H9 (cell line): ENCODE data around the gene PAXX. TPM values are rescaled to one million over a fixed set of nuclear protein-coding genes. Genes with fewer than 3 reads are reported as not detected.

Experiments
- DNase-seq: peaks from one replicate; pipeline ENCODE4 v3.0.0-alpha.2; 2017
- H2AFZ ChIP-seq: one replicate; pipeline ENCODE4 v1.6.1; 2013; ENCODE audit warnings: mild to moderate bottlenecking, low read length, control low read depth, moderate library complexity
- H2AK5ac ChIP-seq: 2 replicates; pipeline ENCODE4 v1.6.1; 2013; ENCODE audit warnings: low read length, control low read depth, mixed read lengths; ENCODE audit not compliant: insufficient read length
- H2BK120ac ChIP-seq: one replicate; pipeline ENCODE4 v1.6.1; 2013; ENCODE audit warnings: low read depth, mild to moderate bottlenecking, low read length, control low read depth, inconsistent platforms; ENCODE audit not compliant: poor library complexity, severe bottlenecking
- H2BK12ac ChIP-seq: 2 replicates; pipeline ENCODE4 v1.6.1; 2013; ENCODE audit warnings: low read length, control low read depth, mixed read lengths, low read depth; ENCODE audit not compliant: insufficient read length
- H2BK15ac ChIP-seq: 2 replicates; pipeline ENCODE4 v1.6.1; 2013; ENCODE audit warnings: low read depth, low read length, control low read depth
- H2BK20ac ChIP-seq: one replicate; pipeline ENCODE4 v1.6.1; 2013; ENCODE audit warnings: low read depth, mild to moderate bottlenecking, low read length, control low read depth, inconsistent platforms; ENCODE audit not compliant: poor library complexity, severe bottlenecking
- H2BK5ac ChIP-seq: 2 replicates; pipeline ENCODE4 v1.6.1; 2013; ENCODE audit warnings: low read length, control low read depth, mixed read lengths; ENCODE audit not compliant: insufficient read length
- H3K14ac ChIP-seq: 2 replicates; pipeline ENCODE4 v1.6.1; 2013; ENCODE audit warnings: low read length, control low read depth; ENCODE audit not compliant: insufficient read depth
- H3K18ac ChIP-seq: 2 replicates; pipeline ENCODE4 v1.6.1; 2013; ENCODE audit warnings: low read depth, mild to moderate bottlenecking, mixed read lengths, low read length, control low read depth; ENCODE audit not compliant: insufficient read length
- H3K23ac ChIP-seq: 2 replicates; pipeline ENCODE4 v1.6.1; 2013; ENCODE audit warnings: low read length, control low read depth, mixed read lengths, low read depth; ENCODE audit not compliant: insufficient read length
- H3K23me2 ChIP-seq: 2 replicates; pipeline ENCODE4 v1.6.1; 2013; ENCODE audit warnings: low read depth, mild to moderate bottlenecking, mixed read lengths, low read length, control low read depth; ENCODE audit not compliant: insufficient read length, poor library complexity, severe bottlenecking
- H3K27ac ChIP-seq: 2 replicates; pipeline ENCODE4 v1.5.1; 2013; ENCODE audit warnings: low read length, control low read depth, mixed read lengths, low read depth; ENCODE audit not compliant: insufficient read length
- H3K27me3 ChIP-seq: 2 replicates; pipeline ENCODE4 v1.6.1; 2013; ENCODE audit warnings: low read length, control low read depth, inconsistent platforms; ENCODE audit not compliant: insufficient read depth
- H3K4ac ChIP-seq: 2 replicates; pipeline ENCODE4 v1.6.1; 2013; ENCODE audit warnings: low read depth, mild to moderate bottlenecking, control low read depth, inconsistent platforms, low read length, moderate library complexity
- H3K4me1 ChIP-seq: 2 replicates; pipeline ENCODE4 v1.6.1; 2013; ENCODE audit warnings: low read length, control low read depth, inconsistent platforms; ENCODE audit not compliant: insufficient read depth
- H3K4me2 ChIP-seq: 2 replicates; pipeline ENCODE4 v1.6.1; 2013; ENCODE audit warnings: low read length, control low read depth, mixed read lengths; ENCODE audit not compliant: insufficient read length, insufficient read depth
- H3K56ac ChIP-seq: 2 replicates; pipeline ENCODE4 v1.6.1; 2013; ENCODE audit warnings: low read depth, mild to moderate bottlenecking, mixed read lengths, low read length, control low read depth; ENCODE audit not compliant: insufficient read length
- H3K79me1 ChIP-seq: 2 replicates; pipeline ENCODE4 v1.6.1; 2013; ENCODE audit warnings: low read depth, mild to moderate bottlenecking, moderate library complexity, low read length, control low read depth, inconsistent platforms; ENCODE audit not compliant: insufficient read depth, poor library complexity, severe bottlenecking
- H3K79me2 ChIP-seq: 2 replicates; pipeline ENCODE4 v1.6.1; 2013; ENCODE audit warnings: low read length, control low read depth, inconsistent platforms; ENCODE audit not compliant: insufficient read depth
- H3K9ac ChIP-seq: 2 replicates; pipeline ENCODE4 v1.6.1; 2013; ENCODE audit warnings: low read length, control low read depth, mixed read lengths; ENCODE audit not compliant: insufficient read length; ENCODE audit errors: extremely low read depth
- H3K9me3 ChIP-seq: one replicate; pipeline ENCODE4 v1.6.1; 2013; ENCODE audit warnings: low read depth, low read length, inconsistent platforms; ENCODE audit not compliant: control insufficient read depth
- H3T11ph ChIP-seq: one replicate; pipeline ENCODE4 v1.6.1; 2013; ENCODE audit warnings: mild to moderate bottlenecking, low read length, control low read depth, inconsistent platforms
- H4K20me1 ChIP-seq: one replicate; pipeline ENCODE4 v1.6.1; 2013; ENCODE audit not compliant: control insufficient read depth, insufficient read length, insufficient read depth
- H4K5ac ChIP-seq: 2 replicates; pipeline ENCODE4 v1.6.1; 2013; ENCODE audit warnings: low read depth, mild to moderate bottlenecking, mixed read lengths, low read length, control low read depth; ENCODE audit not compliant: insufficient read length
- H4K8ac ChIP-seq: replicated peaks from 2 replicates; pipeline ENCODE4 v1.6.1; 2013; ENCODE audit warnings: low read length, control low read depth, mixed read lengths, low read depth; ENCODE audit not compliant: insufficient read length
- H4K91ac ChIP-seq: 2 replicates; pipeline ENCODE4 v1.6.1; 2013; ENCODE audit warnings: low read depth, mild to moderate bottlenecking, moderate library complexity, mixed read lengths, low read length, control low read depth; ENCODE audit not compliant: insufficient read length
- H3K27ac Mint-ChIP-seq, 3 experiments: 2 replicates in 2 of 3; 3 replicates in 1 of 3; pipeline ENCODE4 v1.8.0; 2020 to 2021; ENCODE audit warnings: mixed read lengths in 3 of 3, mild to moderate bottlenecking in 1 of 3, moderate library complexity in 1 of 3
- H3K27me3 Mint-ChIP-seq: 2 replicates; pipeline ENCODE4 v1.8.0; 2021; ENCODE audit warnings: low read depth, mild to moderate bottlenecking, moderate library complexity, mixed read lengths
- H3K36me3 Mint-ChIP-seq, 3 experiments: 2 replicates in 2 of 3; 3 replicates in 1 of 3; pipeline ENCODE4 v1.8.0; 2020 to 2021; ENCODE audit warnings: low read depth in 3 of 3, mixed read lengths in 3 of 3; ENCODE audit not compliant: insufficient read depth in 1 of 3
- H3K4me1 Mint-ChIP-seq, 2 experiments: 2 replicates each; pipeline ENCODE4 v1.8.0; 2020; ENCODE audit warnings: mixed read lengths in 2 of 2
- H3K4me3 Mint-ChIP-seq, 2 experiments: 2 replicates in 1 of 2; 3 replicates in 1 of 2; pipeline ENCODE4 v1.8.0; 2020 to 2021; ENCODE audit warnings: mild to moderate bottlenecking in 2 of 2, mixed read lengths in 2 of 2, moderate library complexity in 1 of 2
- H3K9me3 Mint-ChIP-seq, 2 experiments: 2 replicates in 1 of 2; 3 replicates in 1 of 2; pipeline ENCODE4 v1.8.0; 2020; ENCODE audit warnings: mild to moderate bottlenecking in 2 of 2, mixed read lengths in 2 of 2, moderate library complexity in 1 of 2
- CTCF ChIP-seq: fragments of 200-600 bp; sonication (generic); conservative IDR thresholded peaks from 3 replicates; pipeline ENCODE4 v1.8.0; 2021; ENCODE audit warnings: antibody characterized with exemption, mild to moderate bottlenecking
- WGBS: extraction: QIAGEN DNeasy Blood & Tissue Kit; methylation state at CpG from one replicate; pipeline ENCODE4 v1.1.7; 2013; ENCODE audit warnings: missing lambda C conversion rate, low lambda C conversion rate, mixed read lengths; ENCODE audit not compliant: insufficient read length; ENCODE audit errors: extremely low coverage; 5-methylcytosine and 5-hydroxymethylcytosine counted together
- total RNA-seq: library from RNA; stranded (reverse); gene quantifications from 2 replicates; pipeline ENCODE4 v1.2.1, GENCODE V29; 2021

The PAXX gene
- total RNA-seq, 1 experiment from 2014 or later = 51.2 TPM

DNA sequence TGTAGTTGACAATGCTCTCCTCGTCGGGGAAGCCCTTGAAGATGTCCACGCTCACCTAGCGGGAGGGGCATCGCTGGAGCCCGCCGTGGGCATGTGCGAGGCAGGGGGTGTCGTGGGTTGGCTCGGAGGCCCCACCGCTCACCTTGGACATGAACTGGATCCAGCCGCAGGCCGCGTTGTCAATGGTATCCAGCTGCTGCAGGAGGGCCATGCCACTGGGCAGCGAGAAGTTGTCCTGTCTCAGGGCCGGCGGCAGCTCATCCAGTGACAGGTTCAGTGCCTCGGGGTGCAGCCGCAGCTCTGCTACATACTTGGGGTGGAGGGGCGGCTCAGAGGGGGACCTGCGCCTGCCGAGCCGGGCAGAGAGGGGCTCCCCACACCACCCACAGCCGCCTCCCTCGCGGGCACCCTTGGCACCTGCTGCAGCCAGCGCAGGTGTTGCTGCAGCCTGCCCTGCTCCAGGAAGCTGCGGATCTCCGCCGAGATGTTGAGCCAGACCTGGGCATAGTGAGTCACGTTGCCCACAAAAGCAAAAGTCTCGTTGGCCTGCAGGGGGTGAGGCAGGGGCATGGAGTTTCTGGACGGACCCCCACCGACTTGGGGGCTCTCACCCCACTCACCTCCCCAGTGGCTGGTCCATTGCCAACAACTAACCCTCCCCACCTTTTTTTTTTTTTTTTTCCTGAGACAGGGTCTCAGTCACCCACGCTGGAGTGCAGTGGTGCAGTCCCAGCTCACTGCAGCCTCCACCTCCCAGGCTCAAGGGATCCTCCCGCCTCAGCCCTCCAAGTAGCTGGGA lies 26.7 kb downstream of the PAXX start:
- Mint-ChIP-seq H3K9me3 (no peaks in the 10 kb centered on the region), H3K27ac (no peak overlapping the region), H3K27me3 (no peaks in the 10 kb centered on the region), H3K4me3 (no peak overlapping the region), H3K36me3 (peaks cover 4 to 13% (median 6%) of the 10 kb centered on the region in 3 experiments; a peak in 4 of 7 replicates), H3K4me1 (peaks cover 2 to 9% of the 10 kb centered on the region in 2 experiments; a peak in 3 of 4 replicates)
- Histone ChIP-seq H3K4me2 (no peak overlapping the region), H2BK12ac (no peak overlapping the region), H4K8ac (no peak overlapping the region), H3K56ac (no peak overlapping the region), H2BK15ac (no peak overlapping the region), H3K23me2 (no peaks in the 10 kb centered on the region), H3K18ac (no peak overlapping the region), H4K20me1 (no peaks in the 10 kb centered on the region), H2BK20ac (no peak overlapping the region), H2AK5ac (no peak overlapping the region), H3K9me3 (no peaks in the 10 kb centered on the region), H2BK120ac (no peak overlapping the region), H3K79me2 (no peaks in the 10 kb centered on the region), H3K27ac (no peak overlapping the region), H3K23ac (no peak overlapping the region), H2BK5ac (no peak overlapping the region), H3K4me1 (no peaks in the 10 kb centered on the region), H4K91ac (no peak overlapping the region), H4K5ac (no peak overlapping the region), H3K14ac (no peak overlapping the region; the same call in 1 of the 2 replicates), H3K79me1 (no peaks in the 10 kb centered on the region), H3T11ph (no peak overlapping the region), H3K27me3 (no peaks in the 10 kb centered on the region), H2AFZ (no peak overlapping the region), H3K9ac (no peak overlapping the region), H3K4ac (no peak overlapping the region)
- DNase-seq = no peak
- WGBS = no CpG with 5 or more reads among the region's 36 CpGs
- TF ChIP-seq CTCF = no peak
